Activated CD4-positive, alpha-beta memory T cell treated with anti-CD3 and anti-CD28 coated beads, Interleukin-2, amount 10 ng/mL, durations not matched to agents 7 days and 5 days (primary cell): Measurements from ENCODE around the gene LCN6. TPM values are rescaled to one million over a fixed set of nuclear protein-coding genes. Genes with fewer than 3 reads are reported as not detected.
"Not testable (repeated sequence)": the region's sequence is repeated elsewhere in the genome, so short reads cannot be mapped to it uniquely, and the experiment has no call there.

Source experiments
- CTCF ChIA-PET: fragments of 350-600 bp; sonication (Branson Sonifier 250); formaldehyde crosslinking; loops from one replicate; lab custom pipeline; 2021; ENCODE audit warnings: antibody characterized with exemption, inconsistent platforms; lab: Charles Lee
- POLR2A ChIA-PET: fragments of 350-600 bp; sonication (Branson Sonifier 250); formaldehyde crosslinking; loops from one replicate; lab custom pipeline; 2021; ENCODE audit warnings: antibody characterized with exemption; lab: Charles Lee
- DNase-seq: peaks from one replicate; pipeline ENCODE4 v3.0.0-alpha.2; 2020
- H3K27ac Mint-ChIP-seq: one replicate; pipeline ENCODE4 v1.8.0; 2021; ENCODE audit warnings: mild to moderate bottlenecking, mixed read lengths
- H3K27me3 Mint-ChIP-seq: one replicate; pipeline ENCODE4 v1.8.0; 2021; ENCODE audit warnings: mixed read lengths
- H3K36me3 Mint-ChIP-seq: one replicate; pipeline ENCODE4 v1.8.0; 2021; ENCODE audit warnings: low read depth, mixed read lengths
- H3K4me1 Mint-ChIP-seq: one replicate; pipeline ENCODE4 v1.8.0; 2021; ENCODE audit warnings: mixed read lengths
- H3K4me3 Mint-ChIP-seq: one replicate; pipeline ENCODE4 v1.8.0; 2021; ENCODE audit warnings: mild to moderate bottlenecking, mixed read lengths
- H3K9me3 Mint-ChIP-seq: one replicate; pipeline ENCODE4 v1.8.0; 2021; ENCODE audit warnings: mixed read lengths
- total RNA-seq, 2 experiments: library from RNA; stranded (reverse); gene quantifications; one replicate each; pipeline ENCODE4 v1.2.3, GENCODE V29; 2021

The LCN6 gene
- total RNA-seq, 2 experiments from 2014 or later = 0.40 TPM; not detected in 1

GRCh38 chr9:136789523-136789937 is 41.2 kb upstream of the LCN6 start:
- H3K9me3 Mint-ChIP-seq = no peaks in the 10 kb centered on the region
- CTCF ChIA-PET = interaction anchor here (3.5 kb wide), 1 partner anchor 245 kb away, joined by 20 read pairs; no protein-coding TSS in a partner anchor
- peaks cover 4% of the 10 kb centered on the region for H3K36me3 Mint-ChIP-seq
- no peak overlapping the region for H3K4me3 Mint-ChIP-seq
- H3K27ac Mint-ChIP-seq = no peak overlapping the region
- no peak for DNase-seq
- H3K27me3 Mint-ChIP-seq = peaks cover 5% of the 10 kb centered on the region
- POLR2A ChIA-PET = no interaction called here
- peaks cover 43% of the 10 kb centered on the region for H3K4me1 Mint-ChIP-seq

GRCh38 chr9:136788644-136789522 is 40.6 kb upstream of the LCN6 start:
- H3K4me3 Mint-ChIP-seq, H3K27ac Mint-ChIP-seq, H3K36me3 Mint-ChIP-seq, H3K27me3 Mint-ChIP-seq, H3K9me3 Mint-ChIP-seq, DNase-seq: not testable (repeated sequence)
- POLR2A ChIA-PET = interaction anchor here (0.9 kb wide), 1 partner anchor 246 kb away, joined by 3 read pairs; no protein-coding TSS in a partner anchor
- CTCF ChIA-PET = interaction anchor here (0.9 to 4.0 kb wide), 10 partner anchors 12 to 281 kb away, joined by 3 to 22 read pairs (median 3); partner anchors contain the start of genes AJM1 and SAPCD2
- H3K4me1 Mint-ChIP-seq = peaks cover 43% of the 10 kb centered on the region

GRCh38 chr9:136787690-136788400 is 39.5 kb upstream of the LCN6 start:
- Mint-ChIP-seq H3K36me3 (no peaks in the 10 kb centered on the region), H3K27ac (no peak overlapping the region), H3K27me3 (peaks cover 7% of the 10 kb centered on the region), H3K4me1 (peaks cover 37% of the 10 kb centered on the region), H3K4me3 (no peak overlapping the region), H3K9me3 (no peaks in the 10 kb centered on the region)
- CTCF ChIA-PET = interaction anchor here (0.9 to 4.0 kb wide), 14 partner anchors 11 to 282 kb away, joined by 3 to 22 read pairs (median 4); partner anchors contain the start of genes AJM1 and SAPCD2
- peak; percentile 79 for DNase-seq
- POLR2A ChIA-PET = interaction anchor here (0.9 to 1.3 kb wide), 2 partner anchors 247 kb away, joined by 3 to 4 read pairs; no protein-coding TSS in a partner anchor

GRCh38 chr9:136786983-136787382 is 38.7 kb upstream of the LCN6 start:
- peaks cover 31% of the 10 kb centered on the region for H3K4me1 Mint-ChIP-seq
- H3K36me3 Mint-ChIP-seq, H3K9me3 Mint-ChIP-seq, H3K27ac Mint-ChIP-seq, H3K4me3 Mint-ChIP-seq, DNase-seq: not testable (repeated sequence)
- peaks cover 12% of the 10 kb centered on the region for H3K27me3 Mint-ChIP-seq
- ChIA-PET POLR2A (interaction anchor here (1.3 kb wide), 1 partner anchor 248 kb away, joined by 4 read pairs; no protein-coding TSS in a partner anchor), CTCF (interaction anchor here (0.5 to 4.0 kb wide), 8 partner anchors 10 to 248 kb away, joined by 3 to 22 read pairs (median 4); partner anchors contain the start of gene AJM1)

- CTCF ChIA-PET = interaction anchor here (1.5 to 4.0 kb wide), 6 partner anchors 9 to 248 kb away, joined by 4 to 22 read pairs (median 6); partner anchors contain the start of gene AJM1
Measured at GRCh38 chr9:136786451-136786850, 38.1 kb upstream of the LCN6 start.

GRCh38 chr9:136785565-136786355 is 37.4 kb upstream of the LCN6 start:
- peaks cover 17% of the 10 kb centered on the region for H3K27me3 Mint-ChIP-seq
- H3K36me3 Mint-ChIP-seq, H3K27ac Mint-ChIP-seq, POLR2A ChIA-PET, DNase-seq, H3K9me3 Mint-ChIP-seq, H3K4me3 Mint-ChIP-seq: not testable (repeated sequence)
- CTCF ChIA-PET = interaction anchor here (1.5 to 4.0 kb wide), 6 partner anchors 8 to 249 kb away, joined by 4 to 22 read pairs (median 6); partner anchors contain the start of gene AJM1
- H3K4me1 Mint-ChIP-seq = peaks cover 28% of the 10 kb centered on the region

More at GRCh38 chr9:136786451-136786850, 38.1 kb upstream of the LCN6 start:
- POLR2A ChIA-PET = interaction anchor here (1.3 kb wide), 1 partner anchor 248 kb away, joined by 4 read pairs; no protein-coding TSS in a partner anchor
- Mint-ChIP-seq H3K4me1 (peaks cover 29% of the 10 kb centered on the region), H3K27ac (no peak overlapping the region), H3K36me3 (no peaks in the 10 kb centered on the region), H3K27me3 (peaks cover 13% of the 10 kb centered on the region), H3K9me3 (no peaks in the 10 kb centered on the region), H3K4me3 (no peak overlapping the region)
- no peak for DNase-seq

GRCh38 chr9:136784997-136785361 is 36.7 kb upstream of the LCN6 start:
- Mint-ChIP-seq H3K9me3 (no peaks in the 10 kb centered on the region), H3K36me3 (no peaks in the 10 kb centered on the region), H3K27ac (no peak overlapping the region), H3K4me3 (no peak overlapping the region), H3K4me1 (peaks cover 23% of the 10 kb centered on the region), H3K27me3 (peaks cover 25% of the 10 kb centered on the region)
- POLR2A ChIA-PET = no interaction called here
- CTCF ChIA-PET = interaction anchor here (1.6 kb wide), 1 partner anchor 250 kb away, joined by 9 read pairs; no protein-coding TSS in a partner anchor
- peak; percentile 41 for DNase-seq

GRCh38 chr9:136784249-136784996 is 36.1 kb upstream of the LCN6 start:
- ChIA-PET CTCF (interaction anchor here (1.0 to 1.6 kb wide), 2 partner anchors 251 kb away, joined by 3 to 9 read pairs; no protein-coding TSS in a partner anchor), POLR2A (no interaction called here)
- no peak for DNase-seq

GRCh38 chr9:136782452-136782851 is 34.1 kb upstream of the LCN6 start:
- POLR2A ChIA-PET = no interaction called here
- no peaks in the 10 kb centered on the region for H3K36me3 Mint-ChIP-seq
- H3K4me3 Mint-ChIP-seq = no peak overlapping the region
- peaks cover 7% of the 10 kb centered on the region for H3K4me1 Mint-ChIP-seq
- no peak overlapping the region for H3K27ac Mint-ChIP-seq
- CTCF ChIA-PET = interaction anchor here (1.1 kb wide), 1 partner anchor 31 kb away, joined by 3 read pairs; no protein-coding TSS in a partner anchor
- peaks cover 46% of the 10 kb centered on the region for H3K27me3 Mint-ChIP-seq
- no peaks in the 10 kb centered on the region for H3K9me3 Mint-ChIP-seq
- no peak for DNase-seq

More at GRCh38 chr9:136784249-136784996, 36.1 kb upstream of the LCN6 start:
- H3K36me3 Mint-ChIP-seq = no peaks in the 10 kb centered on the region
- no peaks in the 10 kb centered on the region for H3K9me3 Mint-ChIP-seq
- no peak overlapping the region for H3K27ac Mint-ChIP-seq
- peaks cover 29% of the 10 kb centered on the region for H3K27me3 Mint-ChIP-seq
- no peak overlapping the region for H3K4me3 Mint-ChIP-seq
- H3K4me1 Mint-ChIP-seq = peaks cover 23% of the 10 kb centered on the region

GRCh38 chr9:136779808-136780207 is 31.5 kb upstream of the LCN6 start:
- no peak overlapping the region for H3K4me3 Mint-ChIP-seq
- H3K27me3 Mint-ChIP-seq = peaks cover 46% of the 10 kb centered on the region
- H3K27ac Mint-ChIP-seq = no peak overlapping the region
- ChIA-PET CTCF (interaction anchor here (3.6 to 4.9 kb wide), 2 partner anchors 7 to 13 kb away, joined by 20 to 22 read pairs; no protein-coding TSS in a partner anchor), POLR2A (no interaction called here)
- H3K36me3 Mint-ChIP-seq = no peaks in the 10 kb centered on the region
- DNase-seq = no peak
- H3K4me1 Mint-ChIP-seq = peaks cover 6% of the 10 kb centered on the region
- H3K9me3 Mint-ChIP-seq = no peaks in the 10 kb centered on the region

GRCh38 chr9:136777359-136777758 is 29.0 kb upstream of the LCN6 start:
- Mint-ChIP-seq H3K9me3 (peaks cover 9% of the 10 kb centered on the region), H3K27me3 (peaks cover 41% of the 10 kb centered on the region), H3K27ac (no peak overlapping the region), H3K4me1 (peaks cover 6% of the 10 kb centered on the region), H3K36me3 (peaks cover 7% of the 10 kb centered on the region), H3K4me3 (no peak overlapping the region)
- CTCF ChIA-PET = interaction anchor here (0.8 to 4.9 kb wide), 5 partner anchors 10 to 354 kb away, joined by 3 to 22 read pairs (median 4); partner anchors contain the start of gene AJM1
- no peak for DNase-seq
- POLR2A ChIA-PET = interaction anchor here (0.8 to 1.1 kb wide), 2 partner anchors 12 to 47 kb away, joined by 3 read pairs; no protein-coding TSS in a partner anchor
